Peyer's patch (tissue), 4 donors: ENCODE results near the gene ITPKB.

Source experiments
- POLR2A ChIP-seq, 2 donors: fragments of 450-650 bp; IDR thresholded peaks; one replicate each; pipeline ENCODE4 v1.5.1; 2017; ENCODE audit warnings: antibody characterized with exemption in 2 of 2, mild to moderate bottlenecking in 2 of 2, moderate library complexity in 2 of 2
- TF ChIP-seq, protein P1 (sequence below), 6 experiments: fragments of 450-650 bp in 4 of 6; fragments of 200-600 bp in 2 of 6; sonication (generic) in 1 of 6; IDR thresholded peaks; one replicate each; pipeline ENCODE4 v1.5.1; 2017 to 2019; ENCODE audit warnings: antibody characterized with exemption in 6 of 6, mild to moderate bottlenecking in 3 of 6, moderate library complexity in 1 of 6

- TF ChIP-seq, protein P1, sequence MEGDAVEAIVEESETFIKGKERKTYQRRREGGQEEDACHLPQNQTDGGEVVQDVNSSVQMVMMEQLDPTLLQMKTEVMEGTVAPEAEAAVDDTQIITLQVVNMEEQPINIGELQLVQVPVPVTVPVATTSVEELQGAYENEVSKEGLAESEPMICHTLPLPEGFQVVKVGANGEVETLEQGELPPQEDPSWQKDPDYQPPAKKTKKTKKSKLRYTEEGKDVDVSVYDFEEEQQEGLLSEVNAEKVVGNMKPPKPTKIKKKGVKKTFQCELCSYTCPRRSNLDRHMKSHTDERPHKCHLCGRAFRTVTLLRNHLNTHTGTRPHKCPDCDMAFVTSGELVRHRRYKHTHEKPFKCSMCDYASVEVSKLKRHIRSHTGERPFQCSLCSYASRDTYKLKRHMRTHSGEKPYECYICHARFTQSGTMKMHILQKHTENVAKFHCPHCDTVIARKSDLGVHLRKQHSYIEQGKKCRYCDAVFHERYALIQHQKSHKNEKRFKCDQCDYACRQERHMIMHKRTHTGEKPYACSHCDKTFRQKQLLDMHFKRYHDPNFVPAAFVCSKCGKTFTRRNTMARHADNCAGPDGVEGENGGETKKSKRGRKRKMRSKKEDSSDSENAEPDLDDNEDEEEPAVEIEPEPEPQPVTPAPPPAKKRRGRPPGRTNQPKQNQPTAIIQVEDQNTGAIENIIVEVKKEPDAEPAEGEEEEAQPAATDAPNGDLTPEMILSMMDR (IDR thresholded peaks at IDR 0.05): no peak
- no peak for TF ChIP-seq POLR2A (IDR thresholded peaks at IDR 0.05)
These were observed 108.5 kb downstream of the ITPKB start for GRCh38 chr1:226630592-226630991.
